Caco-2 (cell line): ENCODE data around the gene F13A1. TPM values are rescaled to one million over a fixed set of nuclear protein-coding genes. Genes with fewer than 3 reads are reported as not detected.

Source experiments
- BruUV-seq: library from RNA; stranded (reverse); fragments of 400-500 nt; replicated peaks from 2 replicates; lab custom pipeline; 2021; lab: Mats Ljungman, UMichigan
- CTCF ChIA-PET: fragments of 300-600 bp; sonication (Branson Sonifier 250); formaldehyde crosslinking; loops from one replicate; lab custom pipeline; 2022; ENCODE audit warnings: antibody characterized with exemption; lab: Charles Lee
- POLR2A ChIA-PET: fragments of 300-600 bp; sonication (Branson Sonifier 250); formaldehyde crosslinking; loops from one replicate; lab custom pipeline; 2022; ENCODE audit warnings: antibody characterized with exemption; lab: Charles Lee
- DNase-seq, 2 experiments: peaks; one replicate each; pipeline versions ENCODE4 v3.0.0 to v3.0.0-alpha.2; 2020 to 2022
- H3K27me3 ChIP-seq: replicated peaks from 2 replicates; pipeline ENCODE4 v1.6.0; 2011; ENCODE audit warnings: low read length; ENCODE audit not compliant: control insufficient read depth, insufficient read depth
- H3K36me3 ChIP-seq: 2 replicates; pipeline ENCODE4 v1.5.1; 2011; ENCODE audit warnings: low read length; ENCODE audit not compliant: control insufficient read depth, insufficient read depth
- H3K4me1 ChIP-seq: fragments of 250-450 bp; sonication (Bioruptor Pico); 2 replicates; pipeline ENCODE4 v1.5.1; 2020; ENCODE audit warnings: mild to moderate bottlenecking
- H3K4me3 ChIP-seq: 2 replicates; pipeline ENCODE4 v1.5.1; 2011; ENCODE audit warnings: low read depth, mild to moderate bottlenecking, control low read depth, low read length
- H3K9me3 ChIP-seq: fragments of 250-450 bp; sonication (Bioruptor Pico); 2 replicates; pipeline ENCODE4 v1.5.1; 2020; ENCODE audit warnings: mild to moderate bottlenecking, moderate library complexity
- H3K27ac Mint-ChIP-seq: one replicate; pipeline ENCODE4 v1.8.0; 2022; ENCODE audit warnings: mixed read lengths; ENCODE audit not compliant: unreplicated experiment
- H3K27me3 Mint-ChIP-seq: one replicate; pipeline ENCODE4 v1.8.0; 2022; ENCODE audit warnings: mixed read lengths; ENCODE audit not compliant: insufficient read depth, unreplicated experiment
- H3K36me3 Mint-ChIP-seq: one replicate; pipeline ENCODE4 v1.8.0; 2022; ENCODE audit warnings: mild to moderate bottlenecking, mixed read lengths; ENCODE audit not compliant: insufficient read depth, unreplicated experiment
- H3K4me1 Mint-ChIP-seq: one replicate; pipeline ENCODE4 v1.8.0; 2022; ENCODE audit warnings: low read depth, mixed read lengths; ENCODE audit not compliant: unreplicated experiment
- H3K4me3 Mint-ChIP-seq: one replicate; pipeline ENCODE4 v1.8.0; 2022; ENCODE audit warnings: mild to moderate bottlenecking, moderate library complexity, mixed read lengths; ENCODE audit not compliant: unreplicated experiment
- H3K9me3 Mint-ChIP-seq: one replicate; pipeline ENCODE4 v1.8.0; 2022; ENCODE audit warnings: mixed read lengths; ENCODE audit not compliant: unreplicated experiment
- CTCF ChIP-seq, 2 experiments: fragments of 200-600 bp in 1 of 2; IDR thresholded peaks; 1 replicate in 1 of 2; 2 replicates in 1 of 2; pipeline versions ENCODE4 v1.5.1 to v1.8.0; 2011 to 2022; ENCODE audit warnings: antibody characterized with exemption in 1 of 2, control low read depth in 1 of 2, inconsistent platforms in 1 of 2, low read depth in 1 of 2, low read length in 1 of 2, mild to moderate bottlenecking in 1 of 2, moderate library complexity in 1 of 2; ENCODE audit not compliant: insufficient read depth in 1 of 2, severe bottlenecking in 1 of 2, unreplicated experiment in 1 of 2
- intact Hi-C: fragments of 100-400 bp; cut with micrococcal nuclease; formaldehyde crosslinking; loops from one replicate; pipeline ENCODE4 v1.10.0; 2022; ENCODE audit not compliant: unreplicated experiment
- microRNA-seq: library from miRNA; unstranded; fragments of <30 nt; microRNA quantifications from one replicate; pipeline ENCODE4 v1.2.0, GENCODE V29; 2022
- total RNA-seq: library from RNA; stranded (reverse); gene quantifications from 2 replicates; pipeline ENCODE4 v1.2.3, GENCODE V29; 2022

F13A1 gene
- total RNA-seq, 1 experiment from 2014 or later = not detected

- Mint-ChIP-seq H3K4me3 (no peak overlapping the region), H3K36me3 (no peaks in the 10 kb centered on the region), H3K9me3 (peaks cover 25% of the 10 kb centered on the region), H3K4me1 (no peaks in the 10 kb centered on the region), H3K27me3 (peaks cover 9% of the 10 kb centered on the region), H3K27ac (no peak overlapping the region)
- Histone ChIP-seq H3K36me3 (no peaks in the 10 kb centered on the region), H3K4me1 (no peaks in the 10 kb centered on the region), H3K9me3 (no peaks in the 10 kb centered on the region), H3K27me3 (no peaks in the 10 kb centered on the region), H3K4me3 (no peak overlapping the region)
- intact Hi-C loops = no loop called here
- ChIA-PET POLR2A (no interaction called here), CTCF (no interaction called here)
- BruUV-seq = no TSS peak
- DNase-seq = no peak
- TF ChIP-seq CTCF (IDR thresholded peaks at IDR 0.05; ENCODE audit: insufficient read depth in 1 of 2, low read depth in 1 of 2, low read length in 1 of 2, severe bottlenecking in 1 of 2, unreplicated experiment in 1 of 2) = no peak
Observed at GRCh38 chr6:6121943-6122342, 198.5 kb downstream of the F13A1 start.

GRCh38 chr6:6105472-6106036 lies 214.9 kb downstream of the F13A1 start:
- H3K4me1 Mint-ChIP-seq = no peaks in the 10 kb centered on the region
- CTCF ChIA-PET = interaction anchor here (0.6 kb wide), 1 partner anchor 45 kb away, joined by 3 read pairs; no protein-coding TSS in a partner anchor

More at GRCh38 chr6:6105472-6106036, 214.9 kb downstream of the F13A1 start:
- H3K4me3 ChIP-seq = no peak overlapping the region
- no peak for DNase-seq
- POLR2A ChIA-PET = no interaction called here
- no peak overlapping the region for H3K4me3 Mint-ChIP-seq
- peaks cover 10% of the 10 kb centered on the region for H3K27me3 Mint-ChIP-seq
- H3K36me3 ChIP-seq = no peaks in the 10 kb centered on the region
- no peaks in the 10 kb centered on the region for H3K4me1 ChIP-seq
- H3K27ac Mint-ChIP-seq = no peak overlapping the region
- no peaks in the 10 kb centered on the region for H3K36me3 Mint-ChIP-seq
- H3K27me3 ChIP-seq = no peaks in the 10 kb centered on the region
- H3K9me3 Mint-ChIP-seq = no peaks in the 10 kb centered on the region
- no TSS peak for BruUV-seq
- no peaks in the 10 kb centered on the region for H3K9me3 ChIP-seq
- intact Hi-C loops = no loop called here
- TF ChIP-seq CTCF (IDR thresholded peaks at IDR 0.05; ENCODE audit: insufficient read depth in 1 of 2, low read depth in 1 of 2, low read length in 1 of 2, severe bottlenecking in 1 of 2, unreplicated experiment in 1 of 2) = no peak

Small RNA genes within 50 kb of the gene (microRNA-seq; reads per million reads assigned to microRNA genes)
- gene MIR5683 (not detected), gene MIR7853 (not detected)
